ENCODE measurements around the gene MFAP2.

Gene MFAP2

GRCh38 chr1:16980473-16981268 lies at the start of gene MFAP2:
MFAP2 (minus strand) TSS chr1:16980620; CDS start chr1:16978273, 2,347 bp downstream.
- in situ Hi-C loops (cut with HindIII; ENCODE audit: low sequenced_read_pairs) = no loop called here
- peak within 1 kb of the TSS; percentile 57 for H3K4me3 ChIP-seq (ENCODE audit: low read depth, low read length)
- TF ChIP-seq CTCF (IDR thresholded peaks at IDR 0.05; ENCODE audit: low read depth, low read length, missing control alignments) = no peak
- DNase-seq (ENCODE audit: low read depth) = no peak

- DNase-seq (ENCODE audit: low read depth) = no peak
- no peak for TF ChIP-seq CTCF (IDR thresholded peaks at IDR 0.05; ENCODE audit: low read depth, low read length, missing control alignments)
Measured at GRCh38 chr1:17030206-17030605, 49.8 kb upstream of the MFAP2 start.

GRCh38 chr1:17028662-17029188 lies 48.3 kb upstream of the MFAP2 start:
- in situ Hi-C loops (cut with HindIII; ENCODE audit: low sequenced_read_pairs) = no loop called here
- TF ChIP-seq CTCF (IDR thresholded peaks at IDR 0.05; ENCODE audit: low read depth, low read length, missing control alignments) = no peak
- H3K4me3 ChIP-seq (ENCODE audit: low read depth, low read length) = no peak overlapping the region
- no peak for DNase-seq (ENCODE audit: low read depth)

More at GRCh38 chr1:17030206-17030605, 49.8 kb upstream of the MFAP2 start:
- no peak overlapping the region for H3K4me3 ChIP-seq (ENCODE audit: low read depth, low read length)
- in situ Hi-C loops (cut with HindIII; ENCODE audit: low sequenced_read_pairs) = no loop called here

GRCh38 chr1:17027900-17028299 lies 47.5 kb upstream of the MFAP2 start:
- in situ Hi-C loops (cut with HindIII; ENCODE audit: low sequenced_read_pairs) = no loop called here
- H3K4me3 ChIP-seq (ENCODE audit: low read depth, low read length) = no peak overlapping the region
- no peak for DNase-seq (ENCODE audit: low read depth)
- TF ChIP-seq CTCF (IDR thresholded peaks at IDR 0.05; ENCODE audit: low read depth, low read length, missing control alignments) = no peak

- in situ Hi-C loops (cut with HindIII; ENCODE audit: low sequenced_read_pairs) = no loop called here
- no peak for TF ChIP-seq CTCF (IDR thresholded peaks at IDR 0.05; ENCODE audit: low read depth, low read length, missing control alignments)
- DNase-seq (ENCODE audit: low read depth) = no peak
- H3K4me3 ChIP-seq (ENCODE audit: low read depth, low read length) = no peak overlapping the region
Measured at GRCh38 chr1:17027403-17027802, 47.0 kb upstream of the MFAP2 start.

GRCh38 chr1:17024721-17025120 lies 44.3 kb upstream of the MFAP2 start:
- H3K4me3 ChIP-seq (ENCODE audit: low read depth, low read length) = no peak overlapping the region
- in situ Hi-C loops (cut with HindIII; ENCODE audit: low sequenced_read_pairs) = no loop called here
- no peak for DNase-seq (ENCODE audit: low read depth)
- TF ChIP-seq CTCF (IDR thresholded peaks at IDR 0.05; ENCODE audit: low read depth, low read length, missing control alignments) = no peak
